Measurements from ENCODE around the gene FBXO33.

Gene FBXO33

GRCh38 chr14:39432179-39432618 lies at the start of gene FBXO33:
Gene FBXO33, minus strand, starts transcription at chr14:39432433. Its CDS starts 271 bp downstream, at chr14:39432162.
- peak; percentile 78 for DNase-seq

GRCh38 chr14:39474416-39474911 lies 42.2 kb upstream of the FBXO33 start:
- no peak for DNase-seq

- DNase-seq: no peak
Measured at GRCh38 chr14:39472078-39472477, 39.8 kb upstream of the FBXO33 start.

GRCh38 chr14:39469094-39469710 lies 37.0 kb upstream of the FBXO33 start:
- no peak for DNase-seq

GRCh38 chr14:39467889-39468524 lies 35.8 kb upstream of the FBXO33 start:
- no peak for DNase-seq

- no peak for DNase-seq
Measured at GRCh38 chr14:39459795-39460478, 27.7 kb upstream of the FBXO33 start.

- DNase-seq: no peak
Measured at GRCh38 chr14:39456702-39457250, 24.5 kb upstream of the FBXO33 start.

GRCh38 chr14:39454906-39455539 lies 22.8 kb upstream of the FBXO33 start:
- no peak for DNase-seq

- DNase-seq: no peak
Measured at GRCh38 chr14:39452680-39453079, 20.4 kb upstream of the FBXO33 start.

- no peak for DNase-seq
Measured at GRCh38 chr14:39451811-39452210, 19.6 kb upstream of the FBXO33 start.

- no peak for DNase-seq
Measured at GRCh38 chr14:39447175-39447661, 15.0 kb upstream of the FBXO33 start.

- DNase-seq: no peak
Measured at GRCh38 chr14:39446131-39446744, 14.0 kb upstream of the FBXO33 start.

- no peak for DNase-seq
Measured at GRCh38 chr14:39442293-39442692, 10.1 kb upstream of the FBXO33 start.

- no peak for DNase-seq
Measured at GRCh38 chr14:39441805-39442204, 9.6 kb upstream of the FBXO33 start.

GRCh38 chr14:39440975-39441374 lies 8.7 kb upstream of the FBXO33 start:
- no peak for DNase-seq

GRCh38 chr14:39435241-39435640 lies 3.0 kb upstream of the FBXO33 start:
- no peak for DNase-seq

- DNase-seq: no peak
Measured at GRCh38 chr14:39434401-39434800, 2.2 kb upstream of the FBXO33 start.

GRCh38 chr14:39433452-39433813 lies 1.2 kb upstream of the FBXO33 start:
- no peak for DNase-seq

GRCh38 chr14:39432619-39433451 lies 602 bp upstream of the FBXO33 start:
- DNase-seq: peak; percentile 78

GRCh38 chr14:39431416-39432178 lies 636 bp downstream of the FBXO33 start:
- DNase-seq: no peak

Measured in NCI-H1048 (cell line).